IgD-negative memory B cell (primary cell): Measurements from ENCODE around the gene GBX1. TPM values are rescaled to one million over a fixed set of nuclear protein-coding genes. Genes with fewer than 3 reads are reported as not detected.
A peak's percentile ranks its signal among the peaks of the same experiment; 100 is the strongest.

Experiments
- H3K27ac Mint-ChIP-seq, 3 donors: one replicate each; pipeline ENCODE4 v1.8.0; 2020 to 2022; ENCODE audit warnings: mild to moderate bottlenecking in 3 of 3, mixed read lengths in 3 of 3, moderate library complexity in 1 of 3
- H3K27me3 Mint-ChIP-seq: one replicate; pipeline ENCODE4 v1.8.0; 2021; ENCODE audit warnings: mixed read lengths
- H3K36me3 Mint-ChIP-seq: one replicate; pipeline ENCODE4 v1.8.0; 2020; ENCODE audit warnings: mild to moderate bottlenecking, mixed read lengths
- H3K4me1 Mint-ChIP-seq, 3 donors: one replicate each; pipeline ENCODE4 v1.8.0; 2020 to 2022; ENCODE audit warnings: mixed read lengths in 3 of 3, mild to moderate bottlenecking in 1 of 3
- H3K4me3 Mint-ChIP-seq, 4 donors: one replicate each; pipeline ENCODE4 v1.8.0; 2020 to 2022; ENCODE audit warnings: mild to moderate bottlenecking in 4 of 4, mixed read lengths in 4 of 4, moderate library complexity in 3 of 4
- H3K9me3 Mint-ChIP-seq, 3 donors: one replicate each; pipeline ENCODE4 v1.8.0; 2020 to 2021; ENCODE audit warnings: mixed read lengths in 3 of 3, mild to moderate bottlenecking in 1 of 3
- polyA plus RNA-seq: library from polyadenylated mRNA; unstranded; fragments of 300-500 nt; fragmentation: Illumina TruSeq; gene quantifications from one replicate; pipeline ENCODE4 v1.2.3, GENCODE V29; 2021

Gene GBX1
- polyA plus RNA-seq, 1 donor from 2014 or later: not detected

GRCh38 chr7:151124481-151124880, 43.0 kb downstream of the GBX1 start:
- H3K9me3 Mint-ChIP-seq: no peaks in the 10 kb centered on the region
- no peaks in the 10 kb centered on the region for H3K27me3 Mint-ChIP-seq
- peak overlapping the region in 1 of 4 donors; percentile 73 for H3K4me3 Mint-ChIP-seq
- peaks cover 4 to 5% (median 5%) of the 10 kb centered on the region in 3 donors for H3K4me1 Mint-ChIP-seq
- H3K27ac Mint-ChIP-seq: no peak overlapping the region
- H3K36me3 Mint-ChIP-seq: peaks cover 8% of the 10 kb centered on the region

- Mint-ChIP-seq H3K36me3 (peaks cover 11% of the 10 kb centered on the region), H3K27me3 (no peaks in the 10 kb centered on the region), H3K27ac (peak overlapping the region in 2 of 3 donors; percentile 23 to 53), H3K4me3 (peak overlapping the region in 1 of 4 donors; percentile 73), H3K4me1 (peaks cover 4 to 5% (median 5%) of the 10 kb centered on the region in 3 donors), H3K9me3 (no peaks in the 10 kb centered on the region)
Observed at GRCh38 chr7:151123822-151124464, 43.6 kb downstream of the GBX1 start.

- H3K4me1 Mint-ChIP-seq: peaks cover 4 to 8% (median 5%) of the 10 kb centered on the region in 3 donors
- H3K27me3 Mint-ChIP-seq: no peaks in the 10 kb centered on the region
- no peaks in the 10 kb centered on the region for H3K9me3 Mint-ChIP-seq
- H3K4me3 Mint-ChIP-seq: no peak overlapping the region
- H3K27ac Mint-ChIP-seq: peak overlapping the region in 1 of 3 donors; percentile 53
- H3K36me3 Mint-ChIP-seq: peaks cover 11% of the 10 kb centered on the region
Observed at GRCh38 chr7:151123158-151123821, 44.2 kb downstream of the GBX1 start.

- H3K27ac Mint-ChIP-seq: peak overlapping the region in 1 of 3 donors; percentile 67
- H3K4me1 Mint-ChIP-seq: peaks cover 4 to 8% (median 5%) of the 10 kb centered on the region in 3 donors
- H3K36me3 Mint-ChIP-seq: peaks cover 11% of the 10 kb centered on the region
- no peak overlapping the region for H3K4me3 Mint-ChIP-seq
- H3K9me3 Mint-ChIP-seq: no peaks in the 10 kb centered on the region
- H3K27me3 Mint-ChIP-seq: no peaks in the 10 kb centered on the region
Observed at GRCh38 chr7:151122796-151123157, 44.7 kb downstream of the GBX1 start.

- Mint-ChIP-seq H3K9me3 (no peaks in the 10 kb centered on the region), H3K27ac (peak overlapping the region in 1 of 3 donors; percentile 67), H3K27me3 (no peaks in the 10 kb centered on the region), H3K36me3 (peaks cover 11% of the 10 kb centered on the region), H3K4me1 (peaks cover 4 to 8% (median 5%) of the 10 kb centered on the region in 3 donors), H3K4me3 (no peak overlapping the region)
Observed at GRCh38 chr7:151122276-151122675, 45.2 kb downstream of the GBX1 start.

GRCh38 chr7:151121380-151122170, 45.9 kb downstream of the GBX1 start:
- Mint-ChIP-seq H3K36me3 (peaks cover 11% of the 10 kb centered on the region), H3K27me3 (no peaks in the 10 kb centered on the region), H3K4me3 (peak overlapping the region in 1 of 4 donors; percentile 28), H3K27ac (peak overlapping the region in 1 of 3 donors; percentile 73), H3K4me1 (peaks cover 4 to 8% (median 5%) of the 10 kb centered on the region in 3 donors), H3K9me3 (no peaks in the 10 kb centered on the region)

GRCh38 chr7:151120896-151121295, 46.6 kb downstream of the GBX1 start:
- peaks cover 4 to 8% (median 5%) of the 10 kb centered on the region in 3 donors for H3K4me1 Mint-ChIP-seq
- no peak overlapping the region for H3K27ac Mint-ChIP-seq
- no peaks in the 10 kb centered on the region for H3K9me3 Mint-ChIP-seq
- peaks cover 11% of the 10 kb centered on the region for H3K36me3 Mint-ChIP-seq
- no peak overlapping the region for H3K4me3 Mint-ChIP-seq
- peaks cover under 1% of the 10 kb centered on the region for H3K27me3 Mint-ChIP-seq

- Mint-ChIP-seq H3K9me3 (no peaks in the 10 kb centered on the region), H3K4me3 (no peak overlapping the region), H3K27me3 (peaks cover 4% of the 10 kb centered on the region), H3K27ac (no peak overlapping the region), H3K36me3 (peaks cover 11% of the 10 kb centered on the region), H3K4me1 (peaks cover 4 to 8% (median 5%) of the 10 kb centered on the region in 3 donors)
Observed at GRCh38 chr7:151119902-151120301, 47.6 kb downstream of the GBX1 start.

GRCh38 chr7:151119055-151119415, 48.5 kb downstream of the GBX1 start:
- no peaks in the 10 kb centered on the region for H3K9me3 Mint-ChIP-seq
- peaks cover 4% of the 10 kb centered on the region for H3K27me3 Mint-ChIP-seq
- peak overlapping the region in 1 of 3 donors; percentile 36 for H3K27ac Mint-ChIP-seq
- peak overlapping the region in 1 of 4 donors; percentile 62 for H3K4me3 Mint-ChIP-seq
- H3K36me3 Mint-ChIP-seq: peaks cover 11% of the 10 kb centered on the region
- H3K4me1 Mint-ChIP-seq: peaks cover 3 to 5% (median 3%) of the 10 kb centered on the region in 3 donors

- H3K4me3 Mint-ChIP-seq: peak overlapping the region in 1 of 4 donors; percentile 62
- H3K9me3 Mint-ChIP-seq: no peaks in the 10 kb centered on the region
- H3K27me3 Mint-ChIP-seq: peaks cover 9% of the 10 kb centered on the region
- peaks cover 6% of the 10 kb centered on the region for H3K36me3 Mint-ChIP-seq
- peaks cover 0 to 3% (median 2%) of the 10 kb centered on the region in 3 donors for H3K4me1 Mint-ChIP-seq
- H3K27ac Mint-ChIP-seq: no peak overlapping the region
Observed at GRCh38 chr7:151118108-151119054, 49.1 kb downstream of the GBX1 start.

- peak overlapping the region in 3 of 4 donors; percentile 20 to 76 (median 65) for H3K4me3 Mint-ChIP-seq
- no peaks in the 10 kb centered on the region for H3K9me3 Mint-ChIP-seq
- peak overlapping the region in 2 of 3 donors; percentile 21 to 43 for H3K27ac Mint-ChIP-seq
- H3K36me3 Mint-ChIP-seq: peaks cover 5% of the 10 kb centered on the region
- H3K4me1 Mint-ChIP-seq: peaks cover 0 to 3% (median 2%) of the 10 kb centered on the region in 3 donors
- H3K27me3 Mint-ChIP-seq: peaks cover 15% of the 10 kb centered on the region
Observed at GRCh38 chr7:151117565-151117964, 49.9 kb downstream of the GBX1 start.

- peaks cover 15% of the 10 kb centered on the region for H3K27me3 Mint-ChIP-seq
- H3K4me3 Mint-ChIP-seq: peak overlapping the region in 3 of 4 donors; percentile 20 to 81 (median 72)
- no peaks in the 10 kb centered on the region for H3K9me3 Mint-ChIP-seq
- peaks cover 5% of the 10 kb centered on the region for H3K36me3 Mint-ChIP-seq
- peak overlapping the region in 1 of 3 donors; percentile 21 for H3K27ac Mint-ChIP-seq
- peaks cover 0 to 3% (median 2%) of the 10 kb centered on the region in 3 donors for H3K4me1 Mint-ChIP-seq
Observed at GRCh38 chr7:151116603-151117440, 50.7 kb downstream of the GBX1 start.

GRCh38 chr7:151115836-151116418, 51.6 kb downstream of the GBX1 start:
- peak overlapping the region in 3 of 4 donors; percentile 46 to 86 (median 73) for H3K4me3 Mint-ChIP-seq
- no peak overlapping the region for H3K27ac Mint-ChIP-seq
- H3K36me3 Mint-ChIP-seq: peaks cover 5% of the 10 kb centered on the region

More at GRCh38 chr7:151115836-151116418, 51.6 kb downstream of the GBX1 start:
- Mint-ChIP-seq H3K9me3 (no peaks in the 10 kb centered on the region), H3K27me3 (peaks cover 15% of the 10 kb centered on the region), H3K4me1 (peaks cover 0 to 3% (median 2%) of the 10 kb centered on the region in 3 donors)
